Uterus (tissue), 2 donors: Measurements from ENCODE around the gene NCOA5.

Source experiments
- CTCF ChIP-seq, 4 experiments: fragments of 200-600 bp in 2 of 4; fragments of 450-650 bp in 2 of 4; sonication (generic) in 2 of 4; IDR thresholded peaks; one replicate each; pipeline ENCODE4 v1.5.1; 2016 to 2019; ENCODE audit warnings: antibody characterized with exemption in 4 of 4, mild to moderate bottlenecking in 2 of 4, moderate library complexity in 1 of 4
- POLR2A ChIP-seq, 2 donors: fragments of 450-650 bp; IDR thresholded peaks; one replicate each; pipeline ENCODE4 v1.6.1; 2016; ENCODE audit warnings: antibody characterized with exemption in 2 of 2, mild to moderate bottlenecking in 1 of 2, moderate library complexity in 1 of 2

DNA sequence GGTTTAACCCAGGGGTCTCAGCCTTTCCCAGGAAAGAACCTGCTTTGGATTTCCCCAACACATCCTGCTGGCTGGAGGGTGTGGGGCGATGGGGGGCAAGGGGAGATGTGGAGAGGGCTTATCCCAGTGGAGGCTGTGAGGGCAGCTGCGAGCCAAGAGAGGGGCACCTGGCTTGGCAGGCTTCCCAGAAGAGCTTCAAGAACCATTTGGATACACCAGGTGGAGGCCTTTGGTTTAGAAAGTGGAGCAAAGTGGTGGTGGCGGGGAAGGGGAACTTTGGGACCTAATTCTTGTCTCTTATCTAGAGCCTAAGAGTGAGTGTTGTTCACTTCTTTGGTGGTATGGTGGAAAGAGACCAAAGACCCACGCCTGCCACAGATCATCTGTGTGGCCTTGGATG, 40.8 kb upstream of the NCOA5 start:
- TF ChIP-seq CTCF (IDR thresholded peaks at IDR 0.05) (no peak), POLR2A (IDR thresholded peaks at IDR 0.05) (no peak)
